Subcutaneous adipose tissue (tissue), 4 donors: Measurements from ENCODE around the gene TAF11L9. TPM values are rescaled to one million over a fixed set of nuclear protein-coding genes. Genes with fewer than 3 reads are reported as not detected.
"Not testable (repeated sequence)": the region's sequence is repeated elsewhere in the genome, so short reads cannot be mapped to it uniquely, and the experiment has no call there.

Experiments
- CTCF ChIP-seq: fragments of 450-650 bp; IDR thresholded peaks from one replicate; pipeline ENCODE4 v1.5.1; 2016; ENCODE audit warnings: low read depth, mild to moderate bottlenecking, control low read depth, antibody characterized with exemption, moderate library complexity
- small RNA-seq: library from RNA; depleted of rRNA; stranded (forward); fragments of <200 nt; gene quantifications from one replicate; pipeline ENCODE3, GENCODE V24; 2016
- total RNA-seq, 4 donors: library from RNA; depleted of rRNA; stranded (reverse); fragments of >200 nt; gene quantifications; one replicate each; pipeline ENCODE4 v1.1.0, GENCODE V29; 2016

TAF11L9 gene
- total RNA-seq, 4 donors from 2014 or later, result not detected

DNA sequence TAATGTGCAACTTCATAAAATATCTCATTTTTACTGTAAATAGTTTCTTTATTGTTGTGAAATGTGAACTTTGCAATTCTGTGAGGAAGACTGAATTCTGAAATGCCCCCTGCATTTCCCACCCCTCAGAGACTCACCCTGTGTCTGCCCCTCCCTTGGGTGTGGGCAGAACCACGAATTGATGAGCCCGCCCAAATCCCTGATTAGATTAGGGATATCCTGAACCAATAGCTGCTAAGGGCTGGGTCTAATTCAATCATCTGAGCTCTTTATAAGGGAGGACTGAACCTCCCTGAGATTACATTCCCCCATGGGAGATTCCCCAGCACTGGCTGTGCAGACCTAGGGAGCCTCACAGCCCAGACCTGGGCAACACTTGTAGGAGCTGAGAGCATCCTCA is 15.9 kb upstream of the TAF11L9 start, which contains the start of gene TAF11L12:
Gene TAF11L12, plus strand, starts transcription at position 301 of the 400 bp plus-strand sequence.
- TF ChIP-seq CTCF, result not testable (repeated sequence)

GRCh38 chr5:17604951-17605350 is 10.8 kb upstream of the TAF11L9 start:
- TF ChIP-seq CTCF, result no peak

DNA sequence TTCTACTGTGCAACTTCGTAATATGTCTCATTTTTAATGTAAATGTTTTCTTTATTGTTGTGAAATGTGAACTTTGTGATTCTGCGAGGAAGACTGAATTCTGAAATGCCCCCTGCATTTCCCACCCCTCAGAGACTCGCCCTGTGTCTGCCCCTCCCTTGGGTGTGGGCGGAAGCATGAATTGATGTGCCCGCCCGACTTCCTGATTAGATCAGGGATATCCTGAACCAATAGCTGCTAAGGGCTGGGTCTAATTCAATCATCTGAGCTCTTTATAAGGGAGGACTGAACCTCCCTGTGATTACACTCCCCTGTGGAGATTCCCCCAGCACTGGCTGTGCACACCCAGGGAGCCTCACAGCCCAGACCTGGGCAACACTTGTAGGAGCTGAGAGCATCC is 9.7 kb upstream of the TAF11L9 start, which contains the start of gene TAF11L11:
Gene TAF11L11, plus strand, starts transcription at position 304 of the 400 bp plus-strand sequence.
- not testable (repeated sequence) for TF ChIP-seq CTCF

GRCh38 chr5:17597728-17598127 is 3.5 kb upstream of the TAF11L9 start, which contains the start of gene TAF11L10:
Gene TAF11L10 (minus strand): TSS chr5:17597828.
- TF ChIP-seq CTCF, result not testable (repeated sequence)

- not testable (repeated sequence) for TF ChIP-seq CTCF
These were observed 3.3 kb downstream of the TAF11L9 start, which contains the start of gene TAF11L8 for GRCh38 chr5:17590860-17591259. Gene TAF11L8 (minus strand): TSS chr5:17590960.

DNA sequence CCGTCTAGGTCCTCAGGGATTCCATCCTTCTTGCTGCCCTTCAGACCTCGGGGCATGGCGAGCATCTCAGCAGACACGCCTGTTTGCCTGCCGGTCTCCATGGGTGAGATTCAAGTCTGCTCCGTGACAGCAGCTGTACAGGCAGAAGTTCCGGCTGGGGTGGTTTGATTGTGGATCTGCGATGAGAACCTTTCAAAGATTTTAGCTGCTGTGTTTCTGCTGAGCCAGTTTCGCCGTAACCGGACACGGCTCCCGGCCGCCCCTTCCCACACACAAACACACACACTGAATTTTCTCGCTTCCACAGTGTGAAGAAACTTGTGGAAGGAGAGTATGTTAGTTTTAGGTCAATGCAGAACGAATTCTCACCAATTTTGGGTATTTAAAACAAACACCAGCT is 8.5 kb downstream of the TAF11L9 start, which contains the start of gene TAF11L7:
Gene TAF11L7, minus strand, starts transcription at position 101 of the 400 bp plus-strand sequence.
- not testable (repeated sequence) for TF ChIP-seq CTCF

Small RNA genes lying within 50 kb of the gene (small RNA-seq; reads per million reads assigned to genes)
- not detected for gene AC233724.3
- gene AC233724.4, result not detected
- gene AC233724.6, result not detected
- not detected for gene AC233724.7

Other genes starting within 250 kb of the TAF11L9 start
- gene TAF11L2, start 96.2 kb downstream of the TAF11L9 start, total RNA-seq, result not detected
- gene TAF11L3, start 76.0 kb downstream of the TAF11L9 start, total RNA-seq, result not detected
- not detected for gene TAF11L4, start 72.6 kb downstream of the TAF11L9 start, total RNA-seq
- not detected for gene TAF11L5, start 69.2 kb downstream of the TAF11L9 start, total RNA-seq
- gene TAF11L6, start 65.7 kb downstream of the TAF11L9 start, total RNA-seq, result not detected
- not detected for gene TAF11L7, start 8.6 kb downstream of the TAF11L9 start, total RNA-seq
- gene TAF11L8, start 3.4 kb downstream of the TAF11L9 start, total RNA-seq, result not detected
- gene TAF11L10, start 3.4 kb upstream of the TAF11L9 start, total RNA-seq, result not detected
- gene TAF11L11, start 9.8 kb upstream of the TAF11L9 start, total RNA-seq, result not detected
- gene TAF11L12, start 16.0 kb upstream of the TAF11L9 start, total RNA-seq, result not detected
- not detected for gene TAF11L13, start 37.7 kb upstream of the TAF11L9 start, total RNA-seq
- gene TAF11L14, start 40.1 kb upstream of the TAF11L9 start, total RNA-seq, result not detected